Measurements from ENCODE around the gene KRTAP3-3. TPM values are rescaled to one million over a fixed set of nuclear protein-coding genes. Genes with fewer than 3 reads are reported as not detected.

Gene KRTAP3-3
- not detected for total RNA-seq

DNA sequence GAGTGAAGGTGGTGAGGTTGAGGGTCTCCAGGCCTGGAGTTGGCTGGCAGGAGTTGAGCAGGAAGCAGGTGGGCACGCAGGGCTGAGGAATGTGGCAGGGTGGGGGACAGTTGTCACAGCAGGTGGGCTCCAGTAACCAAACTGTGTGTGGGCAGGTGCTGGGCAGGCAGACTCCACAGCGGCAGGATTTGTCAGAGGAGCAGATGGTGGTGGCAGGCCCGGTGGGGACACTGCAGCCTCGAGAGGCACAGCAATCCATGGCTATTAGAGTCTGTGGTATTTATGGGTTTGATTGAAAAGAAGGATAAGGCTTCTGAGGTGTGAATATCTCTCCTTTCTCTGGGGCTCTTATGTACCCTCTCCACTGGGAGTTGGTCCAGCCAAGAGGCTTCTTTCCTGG is at the start of gene KRTAP3-3:
TSS of gene KRTAP3-3 (minus strand) at position 326 of the 400 bp plus-strand sequence. CDS start at position 259, 67 bp downstream.

DNA sequence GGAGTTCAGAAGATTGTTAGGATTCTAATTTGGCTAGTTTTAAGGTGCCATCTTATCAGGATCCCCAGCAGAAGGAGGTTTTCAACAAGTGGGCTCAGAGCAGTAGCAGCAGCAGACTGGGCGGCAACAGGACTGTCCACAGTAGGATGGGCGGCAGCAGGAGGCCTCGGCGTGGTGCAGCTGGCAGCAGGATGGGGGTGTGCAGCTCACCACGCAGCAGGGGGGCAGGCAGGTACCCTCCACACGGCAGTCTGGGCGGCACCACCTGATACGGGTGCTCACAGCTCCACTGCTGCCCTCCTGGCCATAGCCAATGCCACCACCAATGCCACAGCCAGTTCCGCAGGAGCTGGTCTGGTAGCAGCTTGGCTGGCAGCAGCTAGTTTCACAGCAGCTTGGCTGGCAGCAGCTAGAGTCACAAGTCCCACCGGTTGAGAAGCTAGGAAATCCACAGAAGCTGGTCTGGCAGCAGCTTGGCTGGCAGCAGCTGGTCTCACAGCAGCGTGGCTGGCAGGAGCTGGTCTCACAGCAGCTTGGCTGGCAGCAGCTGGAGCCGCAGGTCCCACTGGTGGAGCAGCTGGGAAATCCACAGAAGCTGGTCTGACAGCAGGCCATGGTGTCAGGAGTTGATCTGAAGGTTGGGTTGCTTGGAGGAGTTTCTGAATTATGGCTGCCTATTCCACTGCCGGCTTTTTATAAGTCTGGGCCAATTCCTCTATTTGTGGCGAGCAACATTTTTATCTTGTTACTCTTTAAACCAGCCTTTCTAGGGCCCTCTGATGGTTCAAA is 47.0 kb upstream of the KRTAP3-3 start, which contains the start of gene KRTAP1-1:
TSS of gene KRTAP1-1 (minus strand) at position 668 of the 789 bp plus-strand sequence. CDS start at position 615, 53 bp downstream.

DNA sequence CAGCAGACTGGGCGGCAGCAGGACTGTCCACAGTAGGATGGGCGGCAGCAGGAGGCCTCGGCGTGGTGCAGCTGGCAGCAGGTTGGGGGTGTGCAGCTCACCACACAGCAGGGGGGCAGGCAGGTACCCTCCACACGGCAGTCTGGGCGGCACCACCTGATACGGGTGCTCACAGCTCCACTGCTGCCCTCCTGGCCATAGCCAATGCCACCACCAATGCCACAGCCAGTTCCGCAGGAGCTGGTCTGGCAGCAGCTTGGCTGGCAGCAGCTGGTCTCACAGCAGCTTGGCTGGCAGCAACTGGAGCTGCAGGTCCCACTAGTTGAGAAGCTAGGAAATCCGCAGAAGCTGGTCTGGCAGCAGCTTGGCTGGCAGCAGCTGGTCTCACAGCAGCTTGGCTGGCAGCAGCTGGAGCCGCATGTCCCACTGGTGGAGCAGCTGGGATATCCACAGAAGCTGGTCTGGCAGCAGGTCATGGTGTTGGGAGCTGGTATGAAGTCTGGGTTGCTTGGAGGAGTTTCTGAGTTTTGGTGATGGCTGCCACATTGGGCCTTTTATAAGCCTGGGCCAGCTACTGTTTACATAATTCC is 40.5 kb upstream of the KRTAP3-3 start, which contains the start of gene KRTAP1-3:
TSS of gene KRTAP1-3 (minus strand) at position 529 of the 590 bp plus-strand sequence. CDS start at position 476, 53 bp downstream.

DNA sequence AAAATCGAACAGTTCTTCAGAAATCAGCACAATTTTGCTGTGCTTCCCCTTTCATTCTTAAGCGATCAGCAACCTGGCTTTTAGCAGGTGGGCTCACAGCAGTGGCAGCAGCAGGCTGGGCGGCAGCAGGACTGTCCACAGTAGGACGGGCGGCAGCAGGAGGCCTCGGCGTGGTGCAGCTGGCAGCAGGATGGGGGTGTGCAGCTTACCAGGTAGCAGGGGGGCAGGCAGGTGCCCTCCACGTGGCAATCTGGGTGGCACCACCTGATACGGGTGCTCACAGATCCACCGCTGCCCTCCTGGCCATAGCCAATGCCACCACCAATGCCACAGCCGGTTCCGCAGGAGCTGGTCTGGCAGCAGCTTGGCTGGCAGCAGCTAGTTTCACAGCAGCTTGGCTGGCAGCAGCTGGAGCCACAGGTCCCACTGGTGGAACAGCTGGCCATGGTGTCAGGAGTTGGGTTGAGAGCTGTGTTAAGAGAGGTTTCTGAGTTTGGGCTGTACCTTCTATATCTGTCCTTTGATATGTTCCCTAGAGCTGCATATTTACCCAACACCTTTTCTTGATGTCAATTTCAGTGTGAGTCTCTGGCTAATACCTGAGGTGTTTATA is 35.8 kb upstream of the KRTAP3-3 start, which contains the start of gene KRTAP1-4:
TSS of gene KRTAP1-4 (minus strand) at position 563 of the 613 bp plus-strand sequence. CDS start at position 446, 117 bp downstream.

DNA sequence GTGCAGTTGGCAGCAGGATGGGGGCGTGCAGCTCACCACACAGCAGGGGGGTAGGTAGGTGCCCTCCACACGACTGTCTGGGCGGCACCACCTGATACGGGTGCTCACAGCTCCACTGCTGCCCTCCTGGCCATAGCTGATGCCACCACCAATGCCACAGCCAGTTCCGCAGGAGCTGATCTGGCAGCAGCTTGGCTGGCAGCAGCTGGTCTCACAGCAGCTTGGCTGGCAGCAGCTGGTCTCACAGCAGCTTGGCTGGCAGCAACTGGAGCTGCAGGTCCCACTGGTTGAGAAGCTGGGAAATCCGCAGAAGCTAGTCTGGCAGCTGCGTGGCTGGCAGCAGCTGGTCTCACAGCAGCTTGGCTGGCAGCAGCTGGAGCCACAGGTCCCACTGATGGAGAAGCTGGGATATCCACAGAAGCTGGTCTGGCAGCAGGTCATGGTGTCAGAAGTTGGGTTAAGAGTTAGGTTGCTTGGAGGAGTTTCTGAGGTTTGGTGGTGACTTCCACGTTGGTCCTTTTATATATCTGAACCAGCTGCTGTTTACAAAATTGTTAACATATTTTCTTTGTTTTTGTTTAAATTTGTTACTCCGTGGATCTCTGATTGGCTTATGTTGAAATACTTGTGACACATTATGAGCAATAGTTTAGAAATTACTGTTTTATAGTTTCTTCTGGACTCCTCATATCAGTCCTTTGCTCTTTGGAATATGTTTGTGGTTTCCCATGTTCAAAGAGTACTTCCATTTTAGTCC is 32.9 kb upstream of the KRTAP3-3 start, which contains the start of gene KRTAP1-5:
TSS of gene KRTAP1-5 (minus strand) at position 494 of the 757 bp plus-strand sequence. CDS start at position 441, 53 bp downstream.

DNA sequence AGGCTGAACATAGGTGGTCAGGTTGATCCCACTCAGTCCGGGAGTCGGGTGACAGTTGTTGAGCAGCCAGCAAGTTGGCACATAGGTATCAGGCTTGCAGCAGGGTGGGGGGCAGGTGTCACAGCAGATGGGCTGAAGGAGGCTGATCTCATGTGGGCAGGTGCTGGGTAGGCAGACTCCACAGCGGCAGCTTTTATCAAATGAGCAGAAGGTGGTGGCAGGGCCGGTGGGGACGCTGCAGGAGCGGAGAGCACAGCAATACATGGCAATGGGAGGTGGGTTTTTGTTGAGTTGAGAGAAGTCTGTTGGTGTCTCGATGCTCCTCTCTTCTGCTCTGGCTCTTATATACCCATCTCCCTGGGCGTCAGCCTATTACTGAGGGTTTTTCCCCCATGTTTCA is 14.8 kb upstream of the KRTAP3-3 start, which contains the start of gene KRTAP3-1:
TSS of gene KRTAP3-1 (minus strand) at position 318 of the 400 bp plus-strand sequence. CDS start at position 264, 54 bp downstream.

DNA sequence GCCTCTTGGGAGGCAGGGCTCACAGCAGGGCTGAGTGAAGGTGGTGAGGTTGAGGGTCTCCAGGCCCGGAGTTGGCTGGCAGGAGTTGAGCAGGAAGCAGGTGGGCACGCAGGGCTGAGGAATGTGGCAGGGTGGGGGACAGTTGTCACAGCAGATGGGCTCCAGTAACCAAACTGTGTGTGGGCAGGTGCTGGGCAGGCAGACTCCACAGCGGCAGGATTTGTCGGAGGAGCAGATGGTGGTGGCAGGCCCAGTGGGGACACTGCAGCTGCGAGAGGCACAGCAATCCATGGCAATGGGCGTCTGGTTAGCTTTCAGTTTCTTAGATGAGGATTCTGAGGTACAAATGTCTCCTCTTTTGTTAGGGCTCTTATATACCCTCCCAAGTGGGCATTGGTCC is 5.6 kb upstream of the KRTAP3-3 start, which contains the start of gene KRTAP3-2:
TSS of gene KRTAP3-2 (minus strand) at position 344 of the 400 bp plus-strand sequence. CDS start at position 291, 53 bp downstream.

GRCh38 chr17:40984226-40984625 is 9.7 kb downstream of the KRTAP3-3 start, which contains the start of gene KRT40:
Gene KRT40, minus strand, starts transcription at chr17:40984326. Its CDS starts 53 bp downstream, at chr17:40984273.

DNA sequence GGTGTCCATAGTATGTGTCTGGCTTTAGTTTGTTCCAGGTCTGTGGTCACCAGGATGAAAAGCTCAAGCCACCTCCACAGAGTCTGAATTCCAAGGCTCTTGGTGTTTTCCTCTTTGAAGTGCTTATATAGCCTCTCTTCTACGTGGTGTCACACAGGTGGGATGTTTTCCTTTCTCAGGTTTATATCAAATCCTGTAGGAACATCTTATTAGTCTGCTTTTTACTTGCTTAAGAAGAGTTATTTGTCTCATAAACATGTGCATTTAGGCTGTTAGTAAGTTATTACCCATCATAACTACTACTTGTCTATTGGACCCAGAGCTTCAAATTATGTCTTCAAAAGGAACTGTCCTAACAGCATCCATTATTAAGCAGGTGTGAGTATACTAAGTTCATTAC is 27.1 kb downstream of the KRTAP3-3 start, which contains the start of gene KRT39:
TSS of gene KRT39 (minus strand) at position 101 of the 400 bp plus-strand sequence. CDS start at position 9, 92 bp downstream.

Other genes starting within 250 kb of the KRTAP3-3 start
- gene KRT25, start 238.8 kb downstream of the KRTAP3-3 start, total RNA-seq: 0.22 TPM
- gene KRT26, start 222.0 kb downstream of the KRTAP3-3 start, total RNA-seq: not detected
- 0.22 TPM for gene KRT27, start 211.6 kb downstream of the KRTAP3-3 start, total RNA-seq
- gene KRT28, start 194.2 kb downstream of the KRTAP3-3 start, total RNA-seq: 0.27 TPM
- gene KRT10, start 171.6 kb downstream of the KRTAP3-3 start, total RNA-seq: 14.5 TPM
- 50.0 TPM for gene KRT12, start 126.9 kb downstream of the KRTAP3-3 start, total RNA-seq
- not detected for gene KRT20, start 108.9 kb downstream of the KRTAP3-3 start, total RNA-seq
- 9.0 TPM for gene KRT23, start 56.5 kb downstream of the KRTAP3-3 start, total RNA-seq
- gene KRT39, start 27.2 kb downstream of the KRTAP3-3 start, total RNA-seq: 0.44 TPM
- 1.4 TPM for gene KRT40, start 9.8 kb downstream of the KRTAP3-3 start, total RNA-seq
- not detected for gene KRTAP3-2, start 5.7 kb upstream of the KRTAP3-3 start, total RNA-seq
- not detected for gene KRTAP3-1, start 15.0 kb upstream of the KRTAP3-3 start, total RNA-seq
- not detected for gene KRTAP1-5, start 33.0 kb upstream of the KRTAP3-3 start, total RNA-seq
- gene KRTAP1-4, start 36.0 kb upstream of the KRTAP3-3 start, total RNA-seq: not detected
- not detected for gene KRTAP1-3, start 40.7 kb upstream of the KRTAP3-3 start, total RNA-seq
- not detected for gene KRTAP1-1, start 47.3 kb upstream of the KRTAP3-3 start, total RNA-seq
- not detected for gene KRTAP2-1, start 53.2 kb upstream of the KRTAP3-3 start, total RNA-seq
- not detected for gene KRTAP2-2, start 61.1 kb upstream of the KRTAP3-3 start, total RNA-seq
- gene KRTAP2-3, start 66.0 kb upstream of the KRTAP3-3 start, total RNA-seq: not detected
- gene KRTAP2-4, start 71.7 kb upstream of the KRTAP3-3 start, total RNA-seq: not detected
- gene KRTAP4-7, start 90.0 kb upstream of the KRTAP3-3 start, total RNA-seq: not detected
- not detected for gene KRTAP4-8, start 104.0 kb upstream of the KRTAP3-3 start, total RNA-seq
- gene KRTAP4-16, start 108.0 kb upstream of the KRTAP3-3 start, total RNA-seq: not detected
- gene KRTAP4-9, start 111.2 kb upstream of the KRTAP3-3 start, total RNA-seq: not detected
- gene KRTAP4-11, start 124.2 kb upstream of the KRTAP3-3 start, total RNA-seq: not detected
- not detected for gene KRTAP4-12, start 130.0 kb upstream of the KRTAP3-3 start, total RNA-seq
- not detected for gene KRTAP4-6, start 146.4 kb upstream of the KRTAP3-3 start, total RNA-seq
- not detected for gene KRTAP4-5, start 155.7 kb upstream of the KRTAP3-3 start, total RNA-seq
- gene KRTAP4-4, start 166.6 kb upstream of the KRTAP3-3 start, total RNA-seq: not detected
- gene KRTAP4-3, start 174.1 kb upstream of the KRTAP3-3 start, total RNA-seq: not detected
- gene KRTAP4-2, start 184.1 kb upstream of the KRTAP3-3 start, total RNA-seq: not detected
- not detected for gene KRTAP4-1, start 190.7 kb upstream of the KRTAP3-3 start, total RNA-seq
- not detected for gene KRTAP9-1, start 195.7 kb upstream of the KRTAP3-3 start, total RNA-seq
- gene KRTAP9-2, start 232.5 kb upstream of the KRTAP3-3 start, total RNA-seq: not detected
- gene KRTAP9-3, start 238.3 kb upstream of the KRTAP3-3 start, total RNA-seq: not detected
- 0.44 TPM for gene KRTAP9-8, start 243.8 kb upstream of the KRTAP3-3 start, total RNA-seq